GM06990 (cell line): Measurements from ENCODE around the gene SMIM5.

Experiments used
- DNase-seq: peaks from one replicate; pipeline ENCODE4 v3.0.0-alpha.2; 2011; ENCODE audit not compliant: insufficient read length; ENCODE audit errors: extremely low read depth
- H3K27me3 ChIP-seq: replicated peaks from 2 replicates; pipeline ENCODE4 v1.6.0; 2011; ENCODE audit warnings: low read length; ENCODE audit not compliant: control insufficient read depth, insufficient read depth
- H3K36me3 ChIP-seq: 2 replicates; pipeline ENCODE4 v1.5.1; 2011; ENCODE audit warnings: low read length; ENCODE audit not compliant: control insufficient read depth, insufficient read depth
- H3K4me3 ChIP-seq: replicated peaks from 2 replicates; pipeline ENCODE4 v1.5.1; 2011; ENCODE audit warnings: low read depth, mild to moderate bottlenecking, control low read depth, low read length
- TF ChIP-seq, protein P1 (sequence below): IDR thresholded peaks from 2 replicates; pipeline ENCODE4 v1.5.1; 2011; ENCODE audit warnings: low read length, control low read depth, mild to moderate bottlenecking, inconsistent platforms; ENCODE audit not compliant: insufficient read depth, poor library complexity, severe bottlenecking

Gene SMIM5

GRCh38 chr17:75602644-75603043 is 30.6 kb upstream of the SMIM5 start:
- Histone ChIP-seq H3K27me3 (no peaks in the 10 kb centered on the region), H3K36me3 (no peaks in the 10 kb centered on the region), H3K4me3 (no peak overlapping the region)
- TF ChIP-seq, protein P1, sequence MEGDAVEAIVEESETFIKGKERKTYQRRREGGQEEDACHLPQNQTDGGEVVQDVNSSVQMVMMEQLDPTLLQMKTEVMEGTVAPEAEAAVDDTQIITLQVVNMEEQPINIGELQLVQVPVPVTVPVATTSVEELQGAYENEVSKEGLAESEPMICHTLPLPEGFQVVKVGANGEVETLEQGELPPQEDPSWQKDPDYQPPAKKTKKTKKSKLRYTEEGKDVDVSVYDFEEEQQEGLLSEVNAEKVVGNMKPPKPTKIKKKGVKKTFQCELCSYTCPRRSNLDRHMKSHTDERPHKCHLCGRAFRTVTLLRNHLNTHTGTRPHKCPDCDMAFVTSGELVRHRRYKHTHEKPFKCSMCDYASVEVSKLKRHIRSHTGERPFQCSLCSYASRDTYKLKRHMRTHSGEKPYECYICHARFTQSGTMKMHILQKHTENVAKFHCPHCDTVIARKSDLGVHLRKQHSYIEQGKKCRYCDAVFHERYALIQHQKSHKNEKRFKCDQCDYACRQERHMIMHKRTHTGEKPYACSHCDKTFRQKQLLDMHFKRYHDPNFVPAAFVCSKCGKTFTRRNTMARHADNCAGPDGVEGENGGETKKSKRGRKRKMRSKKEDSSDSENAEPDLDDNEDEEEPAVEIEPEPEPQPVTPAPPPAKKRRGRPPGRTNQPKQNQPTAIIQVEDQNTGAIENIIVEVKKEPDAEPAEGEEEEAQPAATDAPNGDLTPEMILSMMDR, result no peak
- DNase-seq, result no peak

DNA sequence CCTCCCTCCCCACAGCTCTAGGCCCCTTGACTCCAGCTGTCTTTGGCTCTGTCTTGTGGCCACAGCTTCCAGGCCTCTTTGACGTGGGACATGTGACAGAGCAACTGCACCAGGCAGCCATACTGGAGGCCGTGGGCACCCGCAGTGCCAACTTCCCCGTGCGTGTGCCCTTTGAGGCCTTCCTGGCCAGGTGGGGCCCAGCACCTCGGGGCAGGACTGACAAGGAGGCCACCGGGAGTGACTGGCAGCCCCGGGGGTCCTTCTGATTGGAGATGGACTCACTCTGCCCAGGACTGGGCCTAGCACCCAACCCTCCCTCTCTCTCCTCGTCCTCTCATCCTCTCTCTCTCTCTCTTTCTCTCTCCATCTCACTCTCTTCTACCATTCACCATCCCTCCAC is 30.1 kb upstream of the SMIM5 start:
- TF ChIP-seq, protein P1, result no peak
- Histone ChIP-seq H3K27me3 (no peaks in the 10 kb centered on the region), H3K4me3 (no peak overlapping the region), H3K36me3 (no peaks in the 10 kb centered on the region)
- no peak for DNase-seq

DNA sequence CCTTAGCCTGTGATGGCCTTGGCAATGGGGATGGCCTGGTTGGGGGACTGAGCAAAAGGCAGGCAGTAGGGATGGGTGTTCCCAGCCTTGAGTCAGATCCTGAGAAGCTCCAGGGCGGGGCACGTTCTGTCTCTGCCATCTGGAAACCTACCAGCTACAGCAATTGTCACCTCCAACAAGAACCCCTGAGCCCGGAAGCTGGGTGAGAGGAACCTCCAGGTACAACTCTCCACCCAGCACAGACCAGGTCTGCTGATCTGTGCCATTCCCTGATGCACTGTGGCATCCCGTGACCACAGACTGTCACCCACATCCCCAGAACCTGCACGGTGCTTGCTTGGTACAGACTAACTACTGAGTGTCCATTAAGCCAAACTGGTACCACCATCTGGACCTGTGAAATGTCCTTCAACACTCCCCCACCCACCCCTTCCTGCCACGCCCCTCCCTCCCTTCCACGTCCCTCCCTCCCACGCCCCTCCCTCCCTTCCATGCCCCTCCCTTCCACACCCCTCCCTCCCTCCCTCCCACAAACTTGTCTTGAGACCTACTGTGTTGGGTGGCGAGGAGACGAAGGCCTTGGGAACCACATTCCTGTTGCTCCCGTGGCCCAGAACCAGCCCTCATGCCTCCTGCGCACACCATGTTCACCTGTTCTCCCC is 29.1 kb upstream of the SMIM5 start:
- Histone ChIP-seq H3K27me3 (no peaks in the 10 kb centered on the region), H3K36me3 (no peaks in the 10 kb centered on the region), H3K4me3 (no peak overlapping the region)
- TF ChIP-seq, protein P1, result no peak
- peak; percentile 0 for DNase-seq

GRCh38 chr17:75605790-75606189 is 27.4 kb upstream of the SMIM5 start:
- no peak overlapping the region for H3K4me3 ChIP-seq
- DNase-seq, result peak; percentile 9
- H3K36me3 ChIP-seq, result no peaks in the 10 kb centered on the region
- H3K27me3 ChIP-seq, result no peaks in the 10 kb centered on the region
- TF ChIP-seq, protein P1, result no peak

GRCh38 chr17:75607086-75607485 is 26.1 kb upstream of the SMIM5 start:
- Histone ChIP-seq H3K27me3 (no peaks in the 10 kb centered on the region), H3K36me3 (no peaks in the 10 kb centered on the region), H3K4me3 (no peak overlapping the region)
- DNase-seq, result no peak
- TF ChIP-seq, protein P1, result no peak
